ENCODE results near the gene RIBC1. TPM values are rescaled to one million over a fixed set of nuclear protein-coding genes. Genes with fewer than 3 reads are reported as not detected.

RIBC1 gene
- total and polyA plus RNA-seq, 9 of the 15 experiments (the other 6 are each of a cell fraction or from before 2014, with no cell fraction given): 0.07 to 0.51 (median 0.44) TPM

DNA sequence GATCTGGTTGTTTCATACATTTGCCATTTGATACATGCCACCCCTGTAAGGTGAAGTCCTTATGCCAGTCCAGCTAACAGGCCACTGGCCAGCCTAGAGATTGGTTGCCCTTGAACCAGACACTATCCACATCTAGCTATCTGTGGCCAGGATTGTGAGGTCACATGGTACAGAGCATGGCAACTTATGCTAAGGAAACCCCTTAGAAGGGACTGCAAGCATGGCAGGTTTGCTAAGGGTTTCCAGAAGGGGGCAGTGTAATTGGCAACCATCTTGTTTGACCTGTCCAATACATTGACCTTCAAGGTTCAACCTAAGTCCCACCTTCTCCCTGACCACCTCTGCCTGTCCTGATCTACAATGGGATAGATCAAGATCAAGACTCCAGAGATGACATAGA lies 47.8 kb upstream of the RIBC1 start (continued):
- TF ChIP-seq, protein P1, sequence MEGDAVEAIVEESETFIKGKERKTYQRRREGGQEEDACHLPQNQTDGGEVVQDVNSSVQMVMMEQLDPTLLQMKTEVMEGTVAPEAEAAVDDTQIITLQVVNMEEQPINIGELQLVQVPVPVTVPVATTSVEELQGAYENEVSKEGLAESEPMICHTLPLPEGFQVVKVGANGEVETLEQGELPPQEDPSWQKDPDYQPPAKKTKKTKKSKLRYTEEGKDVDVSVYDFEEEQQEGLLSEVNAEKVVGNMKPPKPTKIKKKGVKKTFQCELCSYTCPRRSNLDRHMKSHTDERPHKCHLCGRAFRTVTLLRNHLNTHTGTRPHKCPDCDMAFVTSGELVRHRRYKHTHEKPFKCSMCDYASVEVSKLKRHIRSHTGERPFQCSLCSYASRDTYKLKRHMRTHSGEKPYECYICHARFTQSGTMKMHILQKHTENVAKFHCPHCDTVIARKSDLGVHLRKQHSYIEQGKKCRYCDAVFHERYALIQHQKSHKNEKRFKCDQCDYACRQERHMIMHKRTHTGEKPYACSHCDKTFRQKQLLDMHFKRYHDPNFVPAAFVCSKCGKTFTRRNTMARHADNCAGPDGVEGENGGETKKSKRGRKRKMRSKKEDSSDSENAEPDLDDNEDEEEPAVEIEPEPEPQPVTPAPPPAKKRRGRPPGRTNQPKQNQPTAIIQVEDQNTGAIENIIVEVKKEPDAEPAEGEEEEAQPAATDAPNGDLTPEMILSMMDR (IDR thresholded peaks at IDR 0.05 in 2 of 3, conservative IDR thresholded peaks at IDR 0.05 in 1 of 3; ENCODE audit: insufficient read depth in 2 of 3, low read depth in 1 of 3, low read length in 3 of 3): peak in 1 of 3 experiments; percentile 28; a peak in 2 of 6 replicates
- TF ChIP-seq ZNF217 (CRISPR knock-in tag; IDR thresholded peaks at IDR 0.05) (no peak), IRF2 (CRISPR knock-in tag; IDR thresholded peaks at IDR 0.05) (no peak), HNRNPLL (IDR thresholded peaks at IDR 0.05; ENCODE audit: low read depth, low read length, poor library complexity, severe bottlenecking) (no peak), ZNF121 (CRISPR knock-in tag; conservative IDR thresholded peaks at IDR 0.05) (no peak), SMC3 (conservative IDR thresholded peaks at IDR 0.05; ENCODE audit: insufficient read depth, low read depth, low read length) (no peak), GABPB1 (CRISPR knock-in tag; IDR thresholded peaks at IDR 0.05) (no peak), ZNF699 (CRISPR knock-in tag; IDR thresholded peaks at IDR 0.05; ENCODE audit: insufficient replicate concordance) (no peak), CHCHD3 (CRISPR knock-in tag; IDR thresholded peaks at IDR 0.05) (no peak), PCBP1 (IDR thresholded peaks at IDR 0.05; ENCODE audit: low read depth, low read length, poor library complexity, severe bottlenecking) (no peak), POLR2AphosphoS5 (IDR thresholded peaks at IDR 0.05; ENCODE audit: control insufficient read depth, insufficient read depth, low read depth, low read length) (no peak)
- TF ChIP-seq, protein P2, sequence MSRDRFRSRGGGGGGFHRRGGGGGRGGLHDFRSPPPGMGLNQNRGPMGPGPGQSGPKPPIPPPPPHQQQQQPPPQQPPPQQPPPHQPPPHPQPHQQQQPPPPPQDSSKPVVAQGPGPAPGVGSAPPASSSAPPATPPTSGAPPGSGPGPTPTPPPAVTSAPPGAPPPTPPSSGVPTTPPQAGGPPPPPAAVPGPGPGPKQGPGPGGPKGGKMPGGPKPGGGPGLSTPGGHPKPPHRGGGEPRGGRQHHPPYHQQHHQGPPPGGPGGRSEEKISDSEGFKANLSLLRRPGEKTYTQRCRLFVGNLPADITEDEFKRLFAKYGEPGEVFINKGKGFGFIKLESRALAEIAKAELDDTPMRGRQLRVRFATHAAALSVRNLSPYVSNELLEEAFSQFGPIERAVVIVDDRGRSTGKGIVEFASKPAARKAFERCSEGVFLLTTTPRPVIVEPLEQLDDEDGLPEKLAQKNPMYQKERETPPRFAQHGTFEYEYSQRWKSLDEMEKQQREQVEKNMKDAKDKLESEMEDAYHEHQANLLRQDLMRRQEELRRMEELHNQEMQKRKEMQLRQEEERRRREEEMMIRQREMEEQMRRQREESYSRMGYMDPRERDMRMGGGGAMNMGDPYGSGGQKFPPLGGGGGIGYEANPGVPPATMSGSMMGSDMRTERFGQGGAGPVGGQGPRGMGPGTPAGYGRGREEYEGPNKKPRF (IDR thresholded peaks at IDR 0.05; ENCODE audit: low read depth, low read length): no peak
- TF ChIP-seq, protein P3, sequence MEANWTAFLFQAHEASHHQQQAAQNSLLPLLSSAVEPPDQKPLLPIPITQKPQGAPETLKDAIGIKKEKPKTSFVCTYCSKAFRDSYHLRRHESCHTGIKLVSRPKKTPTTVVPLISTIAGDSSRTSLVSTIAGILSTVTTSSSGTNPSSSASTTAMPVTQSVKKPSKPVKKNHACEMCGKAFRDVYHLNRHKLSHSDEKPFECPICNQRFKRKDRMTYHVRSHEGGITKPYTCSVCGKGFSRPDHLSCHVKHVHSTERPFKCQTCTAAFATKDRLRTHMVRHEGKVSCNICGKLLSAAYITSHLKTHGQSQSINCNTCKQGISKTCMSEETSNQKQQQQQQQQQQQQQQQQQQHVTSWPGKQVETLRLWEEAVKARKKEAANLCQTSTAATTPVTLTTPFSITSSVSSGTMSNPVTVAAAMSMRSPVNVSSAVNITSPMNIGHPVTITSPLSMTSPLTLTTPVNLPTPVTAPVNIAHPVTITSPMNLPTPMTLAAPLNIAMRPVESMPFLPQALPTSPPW (CRISPR knock-in tag; IDR thresholded peaks at IDR 0.05): no peak
- TF ChIP-seq, protein P4, sequence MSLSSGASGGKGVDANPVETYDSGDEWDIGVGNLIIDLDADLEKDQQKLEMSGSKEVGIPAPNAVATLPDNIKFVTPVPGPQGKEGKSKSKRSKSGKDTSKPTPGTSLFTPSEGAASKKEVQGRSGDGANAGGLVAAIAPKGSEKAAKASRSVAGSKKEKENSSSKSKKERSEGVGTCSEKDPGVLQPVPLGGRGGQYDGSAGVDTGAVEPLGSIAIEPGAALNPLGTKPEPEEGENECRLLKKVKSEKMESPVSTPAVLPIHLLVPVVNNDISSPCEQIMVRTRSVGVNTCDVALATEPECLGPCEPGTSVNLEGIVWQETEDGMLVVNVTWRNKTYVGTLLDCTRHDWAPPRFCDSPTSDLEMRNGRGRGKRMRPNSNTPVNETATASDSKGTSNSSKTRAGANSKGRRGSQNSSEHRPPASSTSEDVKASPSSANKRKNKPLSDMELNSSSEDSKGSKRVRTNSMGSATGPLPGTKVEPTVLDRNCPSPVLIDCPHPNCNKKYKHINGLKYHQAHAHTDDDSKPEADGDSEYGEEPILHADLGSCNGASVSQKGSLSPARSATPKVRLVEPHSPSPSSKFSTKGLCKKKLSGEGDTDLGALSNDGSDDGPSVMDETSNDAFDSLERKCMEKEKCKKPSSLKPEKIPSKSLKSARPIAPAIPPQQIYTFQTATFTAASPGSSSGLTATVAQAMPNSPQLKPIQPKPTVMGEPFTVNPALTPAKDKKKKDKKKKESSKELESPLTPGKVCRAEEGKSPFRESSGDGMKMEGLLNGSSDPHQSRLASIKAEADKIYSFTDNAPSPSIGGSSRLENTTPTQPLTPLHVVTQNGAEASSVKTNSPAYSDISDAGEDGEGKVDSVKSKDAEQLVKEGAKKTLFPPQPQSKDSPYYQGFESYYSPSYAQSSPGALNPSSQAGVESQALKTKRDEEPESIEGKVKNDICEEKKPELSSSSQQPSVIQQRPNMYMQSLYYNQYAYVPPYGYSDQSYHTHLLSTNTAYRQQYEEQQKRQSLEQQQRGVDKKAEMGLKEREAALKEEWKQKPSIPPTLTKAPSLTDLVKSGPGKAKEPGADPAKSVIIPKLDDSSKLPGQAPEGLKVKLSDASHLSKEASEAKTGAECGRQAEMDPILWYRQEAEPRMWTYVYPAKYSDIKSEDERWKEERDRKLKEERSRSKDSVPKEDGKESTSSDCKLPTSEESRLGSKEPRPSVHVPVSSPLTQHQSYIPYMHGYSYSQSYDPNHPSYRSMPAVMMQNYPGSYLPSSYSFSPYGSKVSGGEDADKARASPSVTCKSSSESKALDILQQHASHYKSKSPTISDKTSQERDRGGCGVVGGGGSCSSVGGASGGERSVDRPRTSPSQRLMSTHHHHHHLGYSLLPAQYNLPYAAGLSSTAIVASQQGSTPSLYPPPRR (CRISPR knock-in tag; IDR thresholded peaks at IDR 0.05; ENCODE audit: borderline replicate concordance): no peak
- TF ChIP-seq, protein P5, sequence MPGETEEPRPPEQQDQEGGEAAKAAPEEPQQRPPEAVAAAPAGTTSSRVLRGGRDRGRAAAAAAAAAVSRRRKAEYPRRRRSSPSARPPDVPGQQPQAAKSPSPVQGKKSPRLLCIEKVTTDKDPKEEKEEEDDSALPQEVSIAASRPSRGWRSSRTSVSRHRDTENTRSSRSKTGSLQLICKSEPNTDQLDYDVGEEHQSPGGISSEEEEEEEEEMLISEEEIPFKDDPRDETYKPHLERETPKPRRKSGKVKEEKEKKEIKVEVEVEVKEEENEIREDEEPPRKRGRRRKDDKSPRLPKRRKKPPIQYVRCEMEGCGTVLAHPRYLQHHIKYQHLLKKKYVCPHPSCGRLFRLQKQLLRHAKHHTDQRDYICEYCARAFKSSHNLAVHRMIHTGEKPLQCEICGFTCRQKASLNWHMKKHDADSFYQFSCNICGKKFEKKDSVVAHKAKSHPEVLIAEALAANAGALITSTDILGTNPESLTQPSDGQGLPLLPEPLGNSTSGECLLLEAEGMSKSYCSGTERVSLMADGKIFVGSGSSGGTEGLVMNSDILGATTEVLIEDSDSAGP (CRISPR knock-in tag; IDR thresholded peaks at IDR 0.05): no peak
